Hematopoietic multipotent progenitor cell treated with erythropoietin and hydrocortisone succinate and interleukin-3 and kit ligand, for 6 days (in vitro differentiated cells): ENCODE results near the gene TUBB8B.
"Not testable (repeated sequence)": the region's sequence is repeated elsewhere in the genome, so short reads cannot be mapped to it uniquely, and the experiment has no call there.

Experiments used
- DNase-seq: peaks from one replicate; pipeline ENCODE4 v3.0.0-alpha.2; 2015

TUBB8B gene

DNA sequence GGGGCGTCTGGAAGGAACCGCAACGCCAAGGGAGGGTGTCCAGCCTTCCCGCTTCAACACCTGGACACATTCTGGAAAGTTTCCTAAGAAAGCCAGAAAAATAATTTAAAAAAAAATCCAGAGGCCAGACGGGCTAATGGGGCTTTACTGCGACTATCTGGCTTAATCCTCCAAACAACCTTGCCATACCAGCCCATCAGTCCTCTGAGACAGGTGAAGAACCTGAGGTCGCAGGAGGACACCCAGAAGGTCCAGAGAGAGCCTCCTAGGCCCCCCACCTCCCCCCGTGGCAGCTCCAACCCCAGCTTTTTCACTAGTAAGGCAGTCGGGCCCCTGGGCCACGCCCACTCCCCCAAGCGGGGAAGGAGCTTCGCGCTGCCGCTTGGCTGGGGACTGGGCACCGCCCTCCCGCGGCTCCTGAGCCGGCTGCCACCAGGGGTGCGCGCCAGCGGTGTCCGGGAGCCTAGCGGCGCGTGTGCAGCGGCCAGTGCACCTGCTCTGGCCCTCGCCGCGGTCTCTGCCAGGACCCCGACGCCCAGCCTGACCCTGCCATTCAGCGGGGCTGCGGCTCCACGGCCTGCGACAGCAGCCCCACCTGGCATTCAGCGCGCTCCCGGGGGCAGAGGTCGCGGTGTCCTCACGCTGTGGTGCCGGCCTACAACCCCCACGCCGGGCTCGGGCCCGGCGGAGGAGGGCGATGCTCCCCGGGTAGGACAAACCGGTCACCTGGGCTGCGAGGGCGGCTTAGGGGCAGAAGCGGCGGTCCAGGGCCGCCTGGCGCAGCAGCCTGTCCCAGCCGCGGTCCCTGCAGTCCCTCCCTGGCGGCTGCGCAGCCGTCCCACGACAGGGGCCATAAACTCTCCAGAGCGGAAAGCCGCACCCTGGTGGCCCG lies 37.8 kb downstream of the TUBB8B start:
- DNase-seq, result not testable (repeated sequence)

GRCh38 chr18:10624-11184 lies 38.7 kb downstream of the TUBB8B start:
- not testable (repeated sequence) for DNase-seq

- not testable (repeated sequence) for DNase-seq
Measured at GRCh38 chr18:9937-10336, 39.5 kb downstream of the TUBB8B start.
